Neural cell (in vitro differentiated cells): ENCODE data around the gene IFI6.

ENCODE experiments used
- EP300 ChIP-seq: fragments of 450-650 bp; conservative IDR thresholded peaks from 2 replicates; pipeline ENCODE4 v1.6.1; 2014; ENCODE audit warnings: antibody characterized with exemption, mild to moderate bottlenecking, moderate library complexity; ENCODE audit not compliant: poor library complexity, severe bottlenecking
- EZH2 ChIP-seq: fragments of 200-600, 300-800 bp; shearing (Covaris generic), sonication (generic); IDR thresholded peaks from 2 replicates; pipeline ENCODE4 v1.6.1; 2014; ENCODE audit warnings: antibody characterized with exemption, low read length, borderline replicate concordance, mild to moderate bottlenecking; ENCODE audit not compliant: insufficient read depth, poor library complexity, severe bottlenecking
- MXI1 ChIP-seq: fragments of 450-650 bp; conservative IDR thresholded peaks from 2 replicates; pipeline ENCODE4 v1.6.1; 2014; ENCODE audit warnings: antibody characterized with exemption, mild to moderate bottlenecking; ENCODE audit not compliant: poor library complexity, severe bottlenecking
- POLR2AphosphoS5 ChIP-seq: IDR thresholded peaks from 2 replicates; pipeline ENCODE4 v1.6.1; 2012
- RAD21 ChIP-seq: fragments of 450-650 bp; conservative IDR thresholded peaks from 2 replicates; pipeline ENCODE4 v1.6.1; 2014; ENCODE audit warnings: antibody characterized with exemption, mild to moderate bottlenecking, moderate library complexity
- TAF1 ChIP-seq: IDR thresholded peaks from 2 replicates; pipeline ENCODE4 v1.6.1; 2012; ENCODE audit warnings: low read depth
- TF ChIP-seq, protein P1 (sequence below): IDR thresholded peaks from 2 replicates; pipeline ENCODE4 v1.6.1; 2012; ENCODE audit warnings: borderline replicate concordance
- TF ChIP-seq, protein P2 (sequence below): fragments of 450-650 bp; IDR thresholded peaks from 2 replicates; pipeline ENCODE4 v1.5.1; 2014; ENCODE audit warnings: antibody characterized with exemption, mild to moderate bottlenecking, moderate library complexity; ENCODE audit not compliant: poor library complexity, severe bottlenecking

DNA sequence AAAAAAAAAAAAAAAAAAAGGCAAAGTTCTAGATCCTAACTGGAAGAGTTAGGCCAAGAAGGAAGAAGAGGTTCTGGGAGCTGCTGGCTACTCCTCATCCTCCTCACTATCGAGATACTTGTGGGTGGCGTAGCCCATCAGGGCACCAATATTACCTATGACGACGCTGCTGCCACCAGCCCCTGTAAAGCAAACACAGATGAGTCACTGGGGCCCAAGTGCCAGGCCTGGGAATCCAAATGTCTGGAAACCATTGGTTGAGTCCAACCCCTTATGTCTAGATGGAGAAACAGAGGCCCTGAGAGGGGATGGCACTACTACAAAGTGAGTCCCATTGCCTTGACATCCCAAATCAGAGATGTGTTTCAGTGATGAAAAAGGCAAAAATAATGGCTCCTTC lies 5.7 kb downstream of the IFI6 start:
- TF ChIP-seq MXI1 (no peak), EZH2 (no peak), TAF1 (no peak), EP300 (no peak), POLR2AphosphoS5 (no peak), RAD21 (no peak)
- TF ChIP-seq, protein P1, sequence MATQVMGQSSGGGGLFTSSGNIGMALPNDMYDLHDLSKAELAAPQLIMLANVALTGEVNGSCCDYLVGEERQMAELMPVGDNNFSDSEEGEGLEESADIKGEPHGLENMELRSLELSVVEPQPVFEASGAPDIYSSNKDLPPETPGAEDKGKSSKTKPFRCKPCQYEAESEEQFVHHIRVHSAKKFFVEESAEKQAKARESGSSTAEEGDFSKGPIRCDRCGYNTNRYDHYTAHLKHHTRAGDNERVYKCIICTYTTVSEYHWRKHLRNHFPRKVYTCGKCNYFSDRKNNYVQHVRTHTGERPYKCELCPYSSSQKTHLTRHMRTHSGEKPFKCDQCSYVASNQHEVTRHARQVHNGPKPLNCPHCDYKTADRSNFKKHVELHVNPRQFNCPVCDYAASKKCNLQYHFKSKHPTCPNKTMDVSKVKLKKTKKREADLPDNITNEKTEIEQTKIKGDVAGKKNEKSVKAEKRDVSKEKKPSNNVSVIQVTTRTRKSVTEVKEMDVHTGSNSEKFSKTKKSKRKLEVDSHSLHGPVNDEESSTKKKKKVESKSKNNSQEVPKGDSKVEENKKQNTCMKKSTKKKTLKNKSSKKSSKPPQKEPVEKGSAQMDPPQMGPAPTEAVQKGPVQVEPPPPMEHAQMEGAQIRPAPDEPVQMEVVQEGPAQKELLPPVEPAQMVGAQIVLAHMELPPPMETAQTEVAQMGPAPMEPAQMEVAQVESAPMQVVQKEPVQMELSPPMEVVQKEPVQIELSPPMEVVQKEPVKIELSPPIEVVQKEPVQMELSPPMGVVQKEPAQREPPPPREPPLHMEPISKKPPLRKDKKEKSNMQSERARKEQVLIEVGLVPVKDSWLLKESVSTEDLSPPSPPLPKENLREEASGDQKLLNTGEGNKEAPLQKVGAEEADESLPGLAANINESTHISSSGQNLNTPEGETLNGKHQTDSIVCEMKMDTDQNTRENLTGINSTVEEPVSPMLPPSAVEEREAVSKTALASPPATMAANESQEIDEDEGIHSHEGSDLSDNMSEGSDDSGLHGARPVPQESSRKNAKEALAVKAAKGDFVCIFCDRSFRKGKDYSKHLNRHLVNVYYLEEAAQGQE: no peak
- TF ChIP-seq, protein P2, sequence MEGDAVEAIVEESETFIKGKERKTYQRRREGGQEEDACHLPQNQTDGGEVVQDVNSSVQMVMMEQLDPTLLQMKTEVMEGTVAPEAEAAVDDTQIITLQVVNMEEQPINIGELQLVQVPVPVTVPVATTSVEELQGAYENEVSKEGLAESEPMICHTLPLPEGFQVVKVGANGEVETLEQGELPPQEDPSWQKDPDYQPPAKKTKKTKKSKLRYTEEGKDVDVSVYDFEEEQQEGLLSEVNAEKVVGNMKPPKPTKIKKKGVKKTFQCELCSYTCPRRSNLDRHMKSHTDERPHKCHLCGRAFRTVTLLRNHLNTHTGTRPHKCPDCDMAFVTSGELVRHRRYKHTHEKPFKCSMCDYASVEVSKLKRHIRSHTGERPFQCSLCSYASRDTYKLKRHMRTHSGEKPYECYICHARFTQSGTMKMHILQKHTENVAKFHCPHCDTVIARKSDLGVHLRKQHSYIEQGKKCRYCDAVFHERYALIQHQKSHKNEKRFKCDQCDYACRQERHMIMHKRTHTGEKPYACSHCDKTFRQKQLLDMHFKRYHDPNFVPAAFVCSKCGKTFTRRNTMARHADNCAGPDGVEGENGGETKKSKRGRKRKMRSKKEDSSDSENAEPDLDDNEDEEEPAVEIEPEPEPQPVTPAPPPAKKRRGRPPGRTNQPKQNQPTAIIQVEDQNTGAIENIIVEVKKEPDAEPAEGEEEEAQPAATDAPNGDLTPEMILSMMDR: no peak
